GM23248 (cell line): ENCODE measurements around the gene OPRL1.
"Not testable (repeated sequence)": the region's sequence is repeated elsewhere in the genome, so short reads cannot be mapped to it uniquely, and the experiment has no call there.

Experiments used
- EZH2 ChIP-seq: fragments of 200-600 bp; sonication (generic); IDR thresholded peaks from 2 replicates; pipeline ENCODE4 v1.6.1; 2018; ENCODE audit warnings: antibody characterized with exemption, mild to moderate bottlenecking; ENCODE audit not compliant: insufficient read depth, poor library complexity, severe bottlenecking
- EZH2phosphoT487 ChIP-seq: fragments of 200-600 bp; sonication (generic); IDR thresholded peaks from 2 replicates; pipeline ENCODE4 v1.6.1; 2018; ENCODE audit warnings: antibody characterized with exemption, moderate library complexity, mild to moderate bottlenecking, low read depth; ENCODE audit not compliant: insufficient read depth

- TF ChIP-seq EZH2phosphoT487, EZH2: not testable (repeated sequence)
Measured at GRCh38 chr20:64134744-64135143, 54.9 kb downstream of the OPRL1 start.
